PC-9 (cell line): Measurements from ENCODE around the gene DVL2. TPM values are rescaled to one million over a fixed set of nuclear protein-coding genes. Genes with fewer than 3 reads are reported as not detected.

Experiments
- BruUV-seq: library from RNA; stranded (reverse); fragments of 400-500 nt; replicated peaks from 2 replicates; lab custom pipeline; 2021; lab: Mats Ljungman, UMichigan
- CTCF ChIA-PET: fragments of 300-600 bp; sonication (Branson Sonifier 250); formaldehyde crosslinking; loops from one replicate; lab custom pipeline; 2022; ENCODE audit warnings: antibody characterized with exemption; lab: Charles Lee
- POLR2A ChIA-PET: fragments of 300-600 bp; sonication (Branson Sonifier 250); formaldehyde crosslinking; loops from one replicate; lab custom pipeline; 2022; ENCODE audit warnings: antibody characterized with exemption; ENCODE audit not compliant: unreplicated experiment; lab: Charles Lee
- DNase-seq, 2 experiments: peaks; one replicate each; pipeline versions ENCODE4 v3.0.0 to v3.0.0-alpha.2; 2015 to 2022; ENCODE audit warnings: mixed read lengths in 1 of 2
- H2AFZ ChIP-seq: fragments of 200-600 bp; sonication (generic); 2 replicates; pipeline ENCODE4 v1.8.1; 2017; ENCODE audit warnings: antibody characterized with exemption
- H3F3A ChIP-seq: fragments of 200-600 bp; sonication (generic); 2 replicates; pipeline ENCODE4 v1.8.1; 2017; ENCODE audit warnings: antibody characterized with exemption, mild to moderate bottlenecking, low read depth; ENCODE audit not compliant: insufficient read depth
- H3K27ac ChIP-seq: fragments of 200-600 bp; sonication (generic); 2 replicates; pipeline ENCODE4 v1.6.1; 2016; ENCODE audit warnings: mixed run types
- H3K27me3 ChIP-seq: fragments of 200-600 bp; sonication (generic); 2 replicates; pipeline ENCODE4 v1.6.1; 2016; ENCODE audit warnings: low read depth, mixed run types; ENCODE audit not compliant: insufficient read depth
- H3K36me3 ChIP-seq: fragments of 200-600 bp; sonication (generic); 2 replicates; pipeline ENCODE4 v1.6.1; 2016; ENCODE audit warnings: low read depth, mixed run types
- H3K4me1 ChIP-seq: fragments of 200-600 bp; sonication (generic); replicated peaks from 2 replicates; pipeline ENCODE4 v1.6.1; 2016; ENCODE audit warnings: mixed run types; ENCODE audit not compliant: insufficient read depth
- H3K4me2 ChIP-seq: fragments of 200-600 bp; sonication (generic); 2 replicates; pipeline ENCODE4 v1.6.1; 2017; ENCODE audit warnings: mixed run types
- H3K4me3 ChIP-seq: fragments of 200-600 bp; sonication (generic); 2 replicates; pipeline ENCODE4 v1.6.1; 2016; ENCODE audit warnings: mixed run types
- H3K79me2 ChIP-seq: fragments of 200-600 bp; sonication (generic); 2 replicates; pipeline ENCODE4 v1.6.1; 2017; ENCODE audit warnings: low read depth, mixed run types
- H3K9me2 ChIP-seq: fragments of 200-600 bp; sonication (generic); 2 replicates; pipeline ENCODE4 v1.8.1; 2017; ENCODE audit warnings: mild to moderate bottlenecking; ENCODE audit not compliant: insufficient read depth
- H3K9me3 ChIP-seq: fragments of 200-600 bp; sonication (generic); 2 replicates; pipeline ENCODE4 v1.8.1; 2016; ENCODE audit warnings: low read depth; ENCODE audit not compliant: insufficient read depth
- H4K20me1 ChIP-seq: fragments of 200-600 bp; sonication (generic); 2 replicates; pipeline ENCODE4 v1.8.1; 2017; ENCODE audit not compliant: insufficient read depth
- EZH2 ChIP-seq: fragments of 200-600 bp; sonication (generic); IDR thresholded peaks from 2 replicates; pipeline ENCODE4 v1.8.0; 2017; ENCODE audit warnings: antibody characterized with exemption, low read depth
- intact Hi-C: fragments of 100-400 bp; cut with micrococcal nuclease; formaldehyde crosslinking; loops from one replicate; pipeline ENCODE4 v1.10.0; 2022; ENCODE audit not compliant: unreplicated experiment
- total RNA-seq: library from RNA; stranded (reverse); gene quantifications from 2 replicates; pipeline ENCODE4 v1.2.3, GENCODE V29; 2021
- TF ChIP-seq, protein P1 (sequence below): fragments of 200-600 bp; sonication (generic); conservative IDR thresholded peaks from 2 replicates; pipeline ENCODE4 v1.6.1; 2017; ENCODE audit warnings: mixed run types, antibody characterized with exemption, mild to moderate bottlenecking, moderate library complexity

Gene DVL2
- total RNA-seq, 1 experiment from 2014 or later, result 86.8 TPM

DNA sequence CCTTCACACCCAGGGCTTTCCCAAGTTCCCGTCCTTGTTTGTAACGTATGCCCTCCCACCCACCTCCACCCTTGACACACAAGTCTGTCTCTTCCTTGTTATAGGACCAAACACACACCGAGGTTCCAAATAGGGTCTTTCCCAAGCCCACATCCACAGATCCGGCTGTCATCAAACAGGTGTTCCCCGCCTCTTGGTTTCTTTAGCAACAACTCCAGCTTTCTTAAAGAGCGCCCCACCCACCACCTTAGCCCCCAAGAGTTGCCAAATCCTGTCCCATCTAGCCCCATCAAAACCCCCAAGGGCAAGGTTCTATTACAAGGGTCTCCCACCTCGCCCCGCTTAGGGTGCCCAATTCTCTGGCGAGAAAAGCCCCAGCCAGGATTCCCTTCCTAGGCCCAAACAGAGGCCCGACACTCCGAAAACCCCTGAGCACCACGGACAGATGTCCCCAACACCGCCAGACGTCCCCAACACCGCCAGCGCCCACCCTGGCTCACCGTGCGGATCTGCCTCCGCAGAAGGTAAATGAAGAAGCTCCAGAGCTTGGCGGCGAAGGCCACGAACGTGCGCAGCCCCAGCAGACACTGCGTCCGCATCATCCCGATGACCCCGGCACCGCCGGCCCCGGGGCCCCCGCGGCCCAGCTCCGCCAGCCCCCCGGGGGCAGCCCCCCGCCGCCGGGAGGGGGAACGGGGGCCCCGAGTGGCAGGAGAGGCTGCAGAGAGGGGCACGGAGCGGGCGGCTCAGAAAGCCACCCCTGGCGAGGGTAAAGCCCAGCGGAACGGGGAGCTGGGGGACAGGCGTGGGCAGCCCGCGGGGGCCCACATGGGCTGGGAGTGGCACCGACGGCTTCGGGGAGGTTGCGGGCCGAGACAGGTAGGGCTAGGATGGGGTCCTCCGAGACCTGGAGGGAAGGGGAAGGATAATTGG lies 16.6 kb upstream of the DVL2 start:
- H3K4me1 ChIP-seq, result peaks cover 28% of the 10 kb centered on the region
- peak overlapping the region; percentile 72 for H3K4me3 ChIP-seq
- POLR2A ChIA-PET, result interaction anchor here (0.5 to 0.6 kb wide), 4 partner anchors 12 to 338 kb away, joined by 4 to 10 read pairs (median 4); partner anchors contain the start of genes PHF23 and TMEM256
- H3K79me2 ChIP-seq, result peaks cover 73% of the 10 kb centered on the region
- H3K27me3 ChIP-seq, result no peaks in the 10 kb centered on the region
- H3K27ac ChIP-seq, result peak overlapping the region; percentile 89
- peaks cover 19% of the 10 kb centered on the region for H3K36me3 ChIP-seq
- H2AFZ ChIP-seq, result peak overlapping the region; percentile 21; the same call in 1 of the 2 replicates
- intact Hi-C loops, result no loop called here
- H3F3A ChIP-seq, result peaks cover 45% of the 10 kb centered on the region
- BruUV-seq, result no TSS peak
- H3K9me3 ChIP-seq, result no peaks in the 10 kb centered on the region
- peak overlapping the region; percentile 90 for H3K4me2 ChIP-seq
- CTCF ChIA-PET, result interaction anchor here (0.5 to 0.6 kb wide), 2 partner anchors 12 to 434 kb away, joined by 3 read pairs; no protein-coding TSS in a partner anchor
- no peak for DNase-seq
- TF ChIP-seq, protein P1, sequence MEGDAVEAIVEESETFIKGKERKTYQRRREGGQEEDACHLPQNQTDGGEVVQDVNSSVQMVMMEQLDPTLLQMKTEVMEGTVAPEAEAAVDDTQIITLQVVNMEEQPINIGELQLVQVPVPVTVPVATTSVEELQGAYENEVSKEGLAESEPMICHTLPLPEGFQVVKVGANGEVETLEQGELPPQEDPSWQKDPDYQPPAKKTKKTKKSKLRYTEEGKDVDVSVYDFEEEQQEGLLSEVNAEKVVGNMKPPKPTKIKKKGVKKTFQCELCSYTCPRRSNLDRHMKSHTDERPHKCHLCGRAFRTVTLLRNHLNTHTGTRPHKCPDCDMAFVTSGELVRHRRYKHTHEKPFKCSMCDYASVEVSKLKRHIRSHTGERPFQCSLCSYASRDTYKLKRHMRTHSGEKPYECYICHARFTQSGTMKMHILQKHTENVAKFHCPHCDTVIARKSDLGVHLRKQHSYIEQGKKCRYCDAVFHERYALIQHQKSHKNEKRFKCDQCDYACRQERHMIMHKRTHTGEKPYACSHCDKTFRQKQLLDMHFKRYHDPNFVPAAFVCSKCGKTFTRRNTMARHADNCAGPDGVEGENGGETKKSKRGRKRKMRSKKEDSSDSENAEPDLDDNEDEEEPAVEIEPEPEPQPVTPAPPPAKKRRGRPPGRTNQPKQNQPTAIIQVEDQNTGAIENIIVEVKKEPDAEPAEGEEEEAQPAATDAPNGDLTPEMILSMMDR, result no peak
- no peak for TF ChIP-seq EZH2
- H3K9me2 ChIP-seq, result no peaks in the 10 kb centered on the region
- peaks cover 6% of the 10 kb centered on the region; the same call in 1 of the 2 replicates for H4K20me1 ChIP-seq

DNA sequence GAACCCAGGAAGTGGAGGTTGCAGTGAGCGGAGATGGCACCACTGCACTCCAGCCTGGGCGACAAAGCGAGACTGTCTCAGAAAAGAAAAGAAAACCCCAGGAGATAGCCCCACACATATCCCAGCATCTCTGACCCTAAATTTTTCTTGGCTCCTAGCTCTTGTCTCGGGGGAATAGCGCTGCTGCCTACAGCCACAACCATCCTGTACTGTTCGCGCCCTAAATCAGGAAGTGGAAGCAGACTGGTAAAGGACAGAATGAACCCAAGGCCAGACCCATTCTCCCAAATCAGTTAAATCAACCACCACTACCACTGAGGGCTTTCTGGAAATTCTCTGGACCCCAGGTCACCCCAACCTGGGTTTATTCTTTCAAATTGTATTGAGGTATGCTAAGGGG lies 15.5 kb upstream of the DVL2 start:
- POLR2A ChIA-PET, result interaction anchor here (0.6 kb wide), 1 partner anchor 438 kb away, joined by 4 read pairs; no protein-coding TSS in a partner anchor

DNA sequence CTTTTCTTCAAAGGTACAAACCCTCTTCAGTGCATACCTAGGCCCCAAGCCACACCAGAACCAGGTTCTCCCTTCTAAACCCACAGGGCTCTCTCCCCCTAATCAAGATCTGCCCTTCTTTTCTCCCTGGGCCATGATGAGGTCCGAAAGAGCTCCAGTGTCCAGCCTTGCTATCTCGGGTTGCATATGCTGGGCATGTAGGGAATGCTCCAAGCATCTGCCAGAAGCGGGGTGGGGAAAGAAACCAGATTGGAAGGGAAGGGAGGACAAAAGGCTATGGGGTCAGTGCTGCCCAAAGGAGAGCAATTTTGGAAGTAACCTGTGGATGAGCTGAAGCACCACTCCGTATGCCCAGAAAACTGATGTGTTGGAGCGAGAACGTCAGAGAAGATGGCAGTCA lies 14.9 kb upstream of the DVL2 start:
- H4K20me1 ChIP-seq, result peaks cover 6% of the 10 kb centered on the region; the same call in 1 of the 2 replicates
- no peak overlapping the region for H3K27ac ChIP-seq
- peaks cover 15% of the 10 kb centered on the region; the same call in 1 of the 2 replicates for H3K36me3 ChIP-seq
- no peak for DNase-seq
- H3K27me3 ChIP-seq, result no peaks in the 10 kb centered on the region
- POLR2A ChIA-PET, result interaction anchor here (0.6 kb wide), 1 partner anchor 439 kb away, joined by 4 read pairs; no protein-coding TSS in a partner anchor
- H3K4me3 ChIP-seq, result no peak overlapping the region; the same call in 1 of the 2 replicates
- no peaks in the 10 kb centered on the region for H3K9me2 ChIP-seq
- BruUV-seq, result no TSS peak
- peaks cover 27% of the 10 kb centered on the region for H3K4me1 ChIP-seq
- H3F3A ChIP-seq, result peaks cover 42% of the 10 kb centered on the region
- H2AFZ ChIP-seq, result no peak overlapping the region
- peak overlapping the region; percentile 90 for H3K4me2 ChIP-seq
- no peaks in the 10 kb centered on the region for H3K9me3 ChIP-seq
- H3K79me2 ChIP-seq, result peaks cover 64% of the 10 kb centered on the region
- TF ChIP-seq, protein P1, result no peak
- intact Hi-C loops, result no loop called here
- CTCF ChIA-PET, result no interaction called here

More for the DNA sequence above, 15.5 kb upstream of the DVL2 start:
- Histone ChIP-seq H3K36me3 (peaks cover 19% of the 10 kb centered on the region), H3K27me3 (no peaks in the 10 kb centered on the region), H2AFZ (no peak overlapping the region), H3K9me2 (no peaks in the 10 kb centered on the region), H3K27ac (no peak overlapping the region), H4K20me1 (peaks cover 6% of the 10 kb centered on the region; the same call in 1 of the 2 replicates), H3K4me2 (peak overlapping the region; percentile 90), H3F3A (peaks cover 42% of the 10 kb centered on the region), H3K4me1 (peaks cover 28% of the 10 kb centered on the region), H3K9me3 (no peaks in the 10 kb centered on the region), H3K4me3 (peak overlapping the region; percentile 72), H3K79me2 (peaks cover 70% of the 10 kb centered on the region)
- BruUV-seq, result no TSS peak
- CTCF ChIA-PET, result no interaction called here
- no peak for DNase-seq
- intact Hi-C loops, result no loop called here
- no peak for TF ChIP-seq EZH2
- TF ChIP-seq, protein P1, result no peak
